GM21381 (cell line): ENCODE measurements around the gene CORO2B.
"Not testable (repeated sequence)": the region's sequence is repeated elsewhere in the genome, so short reads cannot be mapped to it uniquely, and the experiment has no call there.

ENCODE experiments used
- ATAC-seq: cut with Tn5 transposase; IDR thresholded peaks from one replicate; pipeline ENCODE4 v1.9.1; 2021; ENCODE audit warnings: mild to moderate bottlenecking, moderate library complexity; ENCODE audit not compliant: unreplicated experiment

CORO2B gene

GRCh38 chr15:68719672-68720071 lies 140.9 kb downstream of the CORO2B start:
- ATAC-seq: no peak

GRCh38 chr15:68721886-68722285 lies 143.1 kb downstream of the CORO2B start:
- no peak for ATAC-seq

- ATAC-seq: no peak
These were observed 146.9 kb downstream of the CORO2B start for GRCh38 chr15:68725736-68726135.

GRCh38 chr15:68726246-68726645 lies 147.5 kb downstream of the CORO2B start:
- no peak for ATAC-seq

GRCh38 chr15:68729789-68730411 lies 151.1 kb downstream of the CORO2B start:
- no peak for ATAC-seq

- no peak for ATAC-seq
These were observed 151.7 kb downstream of the CORO2B start for GRCh38 chr15:68730471-68730919.

- no peak for ATAC-seq
These were observed 152.4 kb downstream of the CORO2B start for GRCh38 chr15:68730976-68731897.

- no peak for ATAC-seq
These were observed 153.7 kb downstream of the CORO2B start for GRCh38 chr15:68732451-68732850.

- ATAC-seq: no peak
These were observed 154.9 kb downstream of the CORO2B start for GRCh38 chr15:68733666-68734065.

GRCh38 chr15:68734352-68734751 lies 155.6 kb downstream of the CORO2B start:
- no peak for ATAC-seq

GRCh38 chr15:68734881-68735280 lies 156.1 kb downstream of the CORO2B start:
- no peak for ATAC-seq

GRCh38 chr15:68735610-68736009 lies 156.8 kb downstream of the CORO2B start:
- no peak for ATAC-seq

- no peak for ATAC-seq
These were observed 160.7 kb downstream of the CORO2B start for GRCh38 chr15:68739390-68740080.

GRCh38 chr15:68743256-68743655 lies 164.5 kb downstream of the CORO2B start:
- no peak for ATAC-seq

GRCh38 chr15:68749365-68749764 lies 170.6 kb downstream of the CORO2B start:
- ATAC-seq: no peak

- no peak for ATAC-seq
These were observed 171.0 kb downstream of the CORO2B start for GRCh38 chr15:68749793-68750192.

GRCh38 chr15:68751622-68752021 lies 172.8 kb downstream of the CORO2B start:
- ATAC-seq: no peak

GRCh38 chr15:68755731-68756130 lies 176.9 kb downstream of the CORO2B start:
- no peak for ATAC-seq

GRCh38 chr15:68759982-68760579 lies 181.3 kb downstream of the CORO2B start:
- not testable (repeated sequence) for ATAC-seq

- no peak for ATAC-seq
These were observed 184.3 kb downstream of the CORO2B start for GRCh38 chr15:68763063-68763462.

- ATAC-seq: no peak
These were observed 185.3 kb downstream of the CORO2B start for GRCh38 chr15:68764090-68764489.
